Fibroblast of lung (primary cell): ENCODE results near the gene AR.

Experiments used
- CTCF ChIP-seq, 2 donors: IDR thresholded peaks in 1 of 2; conservative IDR thresholded peaks in 1 of 2; 1 replicate in 1 of 2; 2 replicates in 1 of 2; pipeline ENCODE4 v1.5.1; 2011 to 2012; ENCODE audit warnings: low read length in 2 of 2, control low read depth in 1 of 2, inconsistent platforms in 1 of 2, low read depth in 1 of 2, mild to moderate bottlenecking in 1 of 2
- EZH2 ChIP-seq: IDR thresholded peaks from 2 replicates; pipeline ENCODE4 v1.5.1; 2012; ENCODE audit warnings: low read length, control low read depth, mild to moderate bottlenecking; ENCODE audit errors: missing control alignments

GRCh38 chrX:67545036-67545821, 1.4 kb downstream of the AR start:
- TF ChIP-seq CTCF (conservative IDR thresholded peaks at IDR 0.05 in 1 of 2, IDR thresholded peaks at IDR 0.05 in 1 of 2; ENCODE audit: low read depth in 1 of 2, low read length in 2 of 2) (no peak), EZH2 (no peak)
